Coronary artery (tissue), 2 donors: ENCODE results near the gene EFEMP1.

Experiments
- DNase-seq: peaks from one replicate; pipeline ENCODE4 v3.0.0-alpha.2; 2017; ENCODE audit warnings: low spot score
- H3K27ac ChIP-seq, 2 donors: fragments of 200-600 bp; sonication (generic); one replicate each; pipeline ENCODE4 v1.5.1; 2016 to 2019
- H3K4me3 ChIP-seq: fragments of 200-600 bp; sonication (generic); 2 replicates; pipeline ENCODE4 v1.5.1; 2016; ENCODE audit warnings: mild to moderate bottlenecking, moderate library complexity
- TF ChIP-seq, protein P1 (sequence below): fragments of 200-600 bp; sonication (generic); IDR thresholded peaks from one replicate; pipeline ENCODE4 v1.5.1; 2019; ENCODE audit warnings: antibody characterized with exemption

EFEMP1 gene

DNA sequence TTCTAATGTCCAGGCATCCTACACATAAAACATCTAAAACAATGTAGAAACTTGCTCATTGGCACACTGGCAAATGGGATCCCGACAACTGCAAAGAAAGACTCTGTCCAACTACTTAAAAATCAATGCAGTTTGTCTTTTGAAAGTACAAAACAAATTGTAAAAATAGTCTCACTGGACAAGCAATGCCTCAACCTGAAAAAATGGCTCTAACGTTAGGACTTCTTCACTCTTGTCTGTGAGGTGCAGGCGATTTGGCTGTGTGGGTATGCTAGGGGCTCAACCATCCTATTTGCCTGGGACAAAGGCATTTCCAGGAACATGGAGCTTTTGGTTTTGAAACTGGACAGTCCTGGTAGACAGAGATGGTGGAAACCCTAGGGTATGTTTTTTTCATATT, 10.7 kb downstream of the EFEMP1 start:
- H3K4me3 ChIP-seq: no peak overlapping the region
- TF ChIP-seq, protein P1, sequence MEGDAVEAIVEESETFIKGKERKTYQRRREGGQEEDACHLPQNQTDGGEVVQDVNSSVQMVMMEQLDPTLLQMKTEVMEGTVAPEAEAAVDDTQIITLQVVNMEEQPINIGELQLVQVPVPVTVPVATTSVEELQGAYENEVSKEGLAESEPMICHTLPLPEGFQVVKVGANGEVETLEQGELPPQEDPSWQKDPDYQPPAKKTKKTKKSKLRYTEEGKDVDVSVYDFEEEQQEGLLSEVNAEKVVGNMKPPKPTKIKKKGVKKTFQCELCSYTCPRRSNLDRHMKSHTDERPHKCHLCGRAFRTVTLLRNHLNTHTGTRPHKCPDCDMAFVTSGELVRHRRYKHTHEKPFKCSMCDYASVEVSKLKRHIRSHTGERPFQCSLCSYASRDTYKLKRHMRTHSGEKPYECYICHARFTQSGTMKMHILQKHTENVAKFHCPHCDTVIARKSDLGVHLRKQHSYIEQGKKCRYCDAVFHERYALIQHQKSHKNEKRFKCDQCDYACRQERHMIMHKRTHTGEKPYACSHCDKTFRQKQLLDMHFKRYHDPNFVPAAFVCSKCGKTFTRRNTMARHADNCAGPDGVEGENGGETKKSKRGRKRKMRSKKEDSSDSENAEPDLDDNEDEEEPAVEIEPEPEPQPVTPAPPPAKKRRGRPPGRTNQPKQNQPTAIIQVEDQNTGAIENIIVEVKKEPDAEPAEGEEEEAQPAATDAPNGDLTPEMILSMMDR: no peak
- DNase-seq: no peak
- no peak overlapping the region for H3K27ac ChIP-seq

DNA sequence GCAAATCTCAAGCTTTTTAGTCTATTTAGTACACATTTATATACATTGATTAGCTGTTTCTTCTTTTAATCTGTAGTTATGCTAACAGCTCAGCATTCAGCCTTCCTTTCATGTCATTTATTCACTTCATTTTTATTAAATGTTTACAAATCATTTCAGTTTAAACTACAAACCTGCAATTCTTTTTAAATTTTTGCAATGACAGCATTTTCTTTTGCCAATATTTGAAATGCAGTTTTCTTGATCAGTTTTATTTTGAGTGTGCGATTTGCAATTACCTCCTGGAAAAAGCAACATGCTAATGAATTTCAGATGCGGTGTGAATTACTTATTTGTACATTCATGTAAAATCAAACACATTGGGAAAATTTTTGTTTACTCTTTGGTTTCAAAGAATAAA, 13.5 kb downstream of the EFEMP1 start:
- no peak for DNase-seq
- Histone ChIP-seq H3K4me3 (no peak overlapping the region), H3K27ac (no peak overlapping the region)
- TF ChIP-seq, protein P1: no peak

DNA sequence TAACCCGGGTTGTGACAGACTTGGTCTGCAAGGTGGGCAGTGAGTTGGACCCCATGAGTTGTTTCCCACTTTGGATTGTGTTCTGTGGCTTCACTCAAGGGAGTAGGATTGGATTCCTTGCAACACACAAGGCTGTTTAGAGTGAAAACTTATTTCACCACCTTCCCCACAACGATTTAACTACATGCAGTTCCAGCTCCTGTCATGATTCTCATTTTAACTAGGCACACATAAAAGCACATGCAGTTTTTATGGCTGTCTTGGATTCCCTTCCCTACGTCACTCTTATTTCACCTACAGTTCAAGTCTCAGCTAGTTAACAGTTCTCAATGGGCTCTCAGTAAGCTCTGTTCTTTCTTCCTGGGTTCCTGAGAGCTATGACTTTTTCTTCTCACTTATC, 15.9 kb downstream of the EFEMP1 start:
- TF ChIP-seq, protein P1: no peak
- Histone ChIP-seq H3K4me3 (no peak overlapping the region), H3K27ac (no peak overlapping the region)
- DNase-seq: no peak

- TF ChIP-seq, protein P1: no peak
- Histone ChIP-seq H3K4me3 (no peak overlapping the region), H3K27ac (no peak overlapping the region)
- no peak for DNase-seq
These were observed 16.6 kb downstream of the EFEMP1 start for GRCh38 chr2:55906993-55907392.

DNA sequence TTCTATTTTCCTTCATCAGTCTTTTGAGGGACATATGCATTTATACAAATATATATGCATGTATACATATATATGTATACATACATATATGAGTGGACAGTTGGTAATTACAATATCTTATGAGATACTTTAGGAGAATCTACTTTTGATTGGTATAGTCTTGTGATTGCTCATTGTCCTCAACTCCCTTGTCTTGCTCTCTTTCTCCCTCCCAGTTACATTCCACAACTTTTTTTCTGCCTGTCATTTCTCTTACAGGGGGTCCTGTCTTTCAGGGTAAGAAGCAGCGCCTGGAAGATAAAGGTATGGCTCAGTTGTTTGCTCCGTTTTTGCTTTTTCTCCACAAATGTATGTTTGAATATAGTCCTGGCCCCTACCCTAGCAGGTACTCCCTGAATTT, 19.9 kb downstream of the EFEMP1 start:
- H3K4me3 ChIP-seq: no peak overlapping the region
- TF ChIP-seq, protein P1: no peak
- H3K27ac ChIP-seq: no peak overlapping the region
- DNase-seq: no peak

GRCh38 chr2:55902971-55903370, 20.6 kb downstream of the EFEMP1 start:
- Histone ChIP-seq H3K27ac (no peak overlapping the region), H3K4me3 (no peak overlapping the region)
- no peak for DNase-seq
- TF ChIP-seq, protein P1: no peak

DNA sequence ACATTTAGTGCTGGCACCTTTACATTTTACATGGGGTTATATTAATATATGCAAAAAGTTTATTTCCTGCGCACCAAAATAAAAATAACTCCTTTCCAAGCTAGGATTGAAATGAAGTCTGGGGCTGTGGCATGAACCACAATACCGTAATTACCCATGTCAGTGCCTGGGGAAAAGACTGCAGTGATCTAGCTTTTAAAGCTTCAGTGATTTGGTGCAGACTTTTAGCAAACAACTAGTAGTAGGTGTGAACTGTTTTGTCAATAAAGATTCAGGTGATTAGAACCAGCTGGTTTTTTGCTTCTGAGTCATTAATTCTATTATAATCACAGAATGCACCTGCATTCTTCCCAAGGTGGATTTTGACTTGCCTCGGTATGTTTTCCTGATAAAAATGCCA, 21.2 kb downstream of the EFEMP1 start:
- no peak overlapping the region for H3K27ac ChIP-seq
- DNase-seq: no peak
- TF ChIP-seq, protein P1: no peak
- no peak overlapping the region for H3K4me3 ChIP-seq
